GM18519 (cell line): ENCODE results near the gene TMEM91.
"Not testable (repeated sequence)": the region's sequence is repeated elsewhere in the genome, so short reads cannot be mapped to it uniquely, and the experiment has no call there.

ENCODE experiments used
- ATAC-seq: cut with Tn5 transposase; IDR thresholded peaks from one replicate; pipeline ENCODE4 v1.9.1; 2021; ENCODE audit warnings: mild to moderate bottlenecking, moderate library complexity; ENCODE audit not compliant: unreplicated experiment, low FRiP score

The TMEM91 gene

GRCh38 chr19:41373993-41374392, 2.3 kb upstream of the TMEM91 start:
- no peak for ATAC-seq

GRCh38 chr19:41376998-41377365, 649 bp downstream of the TMEM91 start:
- ATAC-seq = no peak

- no peak for ATAC-seq
Measured at GRCh38 chr19:41377977-41378709, 1.8 kb downstream of the TMEM91 start.

GRCh38 chr19:41381536-41381935, 5.2 kb downstream of the TMEM91 start:
- ATAC-seq = not testable (repeated sequence)

GRCh38 chr19:41384351-41384750, 8.0 kb downstream of the TMEM91 start:
- ATAC-seq = no peak

- no peak for ATAC-seq
Measured at GRCh38 chr19:41386442-41386841, 10.1 kb downstream of the TMEM91 start.

GRCh38 chr19:41391618-41392017, 15.3 kb downstream of the TMEM91 start:
- ATAC-seq = no peak

DNA sequence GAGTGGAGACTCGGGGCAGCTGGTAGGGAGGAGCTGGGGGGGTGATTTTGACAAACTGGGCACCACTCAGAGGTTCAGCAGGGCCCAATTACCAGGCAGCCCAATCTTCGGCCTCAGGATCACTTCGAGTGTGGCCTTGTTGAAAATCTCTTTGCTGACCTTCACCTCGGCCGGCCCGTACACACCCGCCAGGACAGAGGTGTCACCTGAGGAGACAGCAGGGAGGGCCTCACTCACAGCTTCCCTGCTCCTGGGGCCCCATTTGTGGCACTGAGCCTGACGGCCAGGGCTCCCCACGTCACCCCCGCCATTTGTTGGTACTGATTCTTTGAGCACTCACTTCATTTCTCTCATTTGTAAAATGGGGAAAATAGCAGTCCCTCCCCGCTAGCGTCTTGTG, 16.4 kb downstream of the TMEM91 start:
- ATAC-seq = no peak

- no peak for ATAC-seq
Measured at GRCh38 chr19:41395355-41395754, 19.0 kb downstream of the TMEM91 start.

- ATAC-seq = peak; percentile 75
Measured at GRCh38 chr19:41397086-41398049, 21.0 kb downstream of the TMEM91 start, which contains the start of the genes BCKDHA and EXOSC5. BCKDHA (plus strand) TSS chr19:41397818; CDS start chr19:41397828, 10 bp downstream. EXOSC5 (minus strand) TSS chr19:41397359; CDS start chr19:41397328, 31 bp downstream.

DNA sequence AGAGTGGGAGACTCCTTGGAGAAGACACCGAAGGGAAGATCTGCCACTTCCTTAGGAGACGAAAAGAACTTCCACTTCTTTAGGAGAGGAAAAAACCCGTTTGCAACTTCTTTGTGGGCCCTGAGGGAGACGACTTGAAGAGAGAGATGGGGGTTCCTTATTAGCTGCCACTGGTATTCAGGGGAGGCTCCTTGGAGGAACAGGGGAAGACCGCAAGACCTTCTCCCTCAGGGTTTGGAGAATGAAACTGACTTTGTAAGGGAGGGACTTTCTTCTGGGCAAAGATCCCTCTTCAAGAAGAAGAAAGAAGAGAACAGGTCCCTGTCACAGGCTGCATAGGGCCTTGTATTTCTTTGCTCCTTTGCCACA, 21.7 kb downstream of the TMEM91 start:
- ATAC-seq = no peak

DNA sequence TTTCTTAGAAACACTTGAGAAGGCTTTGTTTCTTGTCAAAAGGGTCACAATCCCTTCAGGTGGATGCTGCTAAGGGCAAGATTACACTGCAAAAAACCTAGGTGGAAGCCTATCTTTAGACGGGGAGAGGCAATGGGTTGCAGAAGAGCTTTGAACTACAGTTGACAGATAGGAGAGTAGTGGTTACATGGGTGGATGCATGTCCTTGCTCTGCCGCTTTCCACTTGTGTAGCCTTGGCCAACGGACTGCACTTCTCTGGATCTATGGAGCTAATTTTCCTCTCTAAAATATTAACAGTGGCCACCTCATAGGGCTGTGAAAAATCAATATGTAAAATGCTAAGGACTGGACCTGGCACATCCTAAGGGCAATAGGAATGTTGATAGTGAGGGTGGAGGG, 22.3 kb downstream of the TMEM91 start:
- no peak for ATAC-seq

- no peak for ATAC-seq
Measured at GRCh38 chr19:41399091-41399490, 22.8 kb downstream of the TMEM91 start.

DNA sequence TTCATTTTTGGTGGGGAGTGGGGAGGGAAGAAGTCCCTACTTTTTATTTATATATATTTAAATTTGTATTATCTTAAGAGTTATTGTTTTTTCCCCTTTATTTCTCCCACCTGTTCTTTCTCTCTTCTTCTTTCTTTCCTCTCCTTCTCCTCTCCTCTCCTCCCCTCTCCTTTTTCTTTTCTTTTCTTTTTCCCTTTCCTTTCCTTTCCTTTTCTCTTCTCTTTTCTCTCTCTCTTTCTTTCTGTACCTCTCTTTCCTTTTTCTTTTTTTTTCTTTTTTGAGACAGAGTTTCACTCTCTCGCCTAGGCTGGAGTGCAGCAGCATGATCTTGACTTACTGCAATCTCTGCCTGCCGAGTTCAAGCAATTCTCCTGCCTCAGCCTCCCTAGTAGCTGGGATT, 23.2 kb downstream of the TMEM91 start:
- ATAC-seq = no peak

GRCh38 chr19:41401483-41401882, 25.1 kb downstream of the TMEM91 start:
- ATAC-seq = no peak

- no peak for ATAC-seq
Measured at GRCh38 chr19:41402010-41402409, 25.7 kb downstream of the TMEM91 start.

- ATAC-seq = no peak
Measured at GRCh38 chr19:41403181-41403970, 27.0 kb downstream of the TMEM91 start.

- ATAC-seq = no peak
Measured at GRCh38 chr19:41405776-41406175, 29.4 kb downstream of the TMEM91 start.

DNA sequence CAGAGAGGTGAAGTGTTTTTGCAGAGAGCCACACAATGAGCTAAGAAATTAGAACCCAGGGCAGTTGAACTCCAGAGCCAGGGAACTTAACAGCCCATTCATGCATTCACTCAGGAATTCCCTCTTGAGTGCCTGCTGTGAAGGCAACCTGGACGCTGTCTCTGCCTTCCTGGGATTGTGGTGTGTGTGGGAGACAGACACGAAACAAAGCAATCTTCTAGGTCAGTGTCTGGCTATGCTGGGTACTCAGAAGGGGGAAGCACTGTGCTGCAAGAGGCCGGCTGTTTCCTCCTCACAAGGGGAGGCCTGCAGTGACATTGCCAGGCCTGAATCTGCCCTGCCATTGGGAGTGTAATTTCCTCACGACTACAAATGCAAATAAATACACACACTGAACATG, 30.9 kb downstream of the TMEM91 start:
- no peak for ATAC-seq

DNA sequence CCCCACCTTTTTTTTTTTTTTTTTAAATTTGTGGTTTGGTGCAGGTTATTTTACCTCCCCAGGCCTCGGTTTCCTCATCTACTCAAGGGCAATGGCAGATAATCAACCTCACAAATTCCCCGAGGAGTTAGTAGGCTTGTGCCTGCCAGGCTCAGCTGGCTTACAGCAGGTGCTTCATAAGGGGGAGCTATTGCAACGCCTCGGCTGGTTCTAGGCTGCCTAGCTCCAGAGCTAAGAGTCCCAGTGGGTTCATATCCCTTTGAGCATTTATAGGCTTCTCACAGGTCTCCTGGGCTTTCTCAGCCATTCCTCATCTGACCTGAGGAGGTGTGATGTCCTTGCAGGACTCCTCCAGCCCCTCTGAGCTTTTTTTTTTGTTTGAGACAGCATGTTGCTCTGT, 31.9 kb downstream of the TMEM91 start:
- ATAC-seq = no peak

- not testable (repeated sequence) for ATAC-seq
Measured at GRCh38 chr19:41408846-41409245, 32.5 kb downstream of the TMEM91 start.
